Activated CD8-positive, alpha-beta T cell treated with anti-CD3 and anti-CD28 coated beads, Interleukin-2, amount 10 ng/mL, durations not matched to agents 7 days and 5 days (primary cell): ENCODE results near the gene TAS2R41. TPM values are rescaled to one million over a fixed set of nuclear protein-coding genes. Genes with fewer than 3 reads are reported as not detected.

ENCODE experiments used
- ATAC-seq: fragments of 150-1000 bp; cut with Tn5 transposase; one replicate; pipeline ENCODE4 v1.10.0; 2021; ENCODE audit warnings: moderate library complexity
- CTCF ChIA-PET: fragments of 350-600 bp; sonication (Branson Sonifier 250); formaldehyde crosslinking; loops from one replicate; lab custom pipeline; 2021; ENCODE audit warnings: antibody characterized with exemption; lab: Charles Lee
- POLR2A ChIA-PET: fragments of 350-600 bp; sonication (Branson Sonifier 250); formaldehyde crosslinking; loops from one replicate; lab custom pipeline; 2021; ENCODE audit warnings: antibody characterized with exemption; lab: Charles Lee
- DNase-seq: peaks from one replicate; pipeline ENCODE4 v3.0.0-alpha.2; 2020
- H3K27ac Mint-ChIP-seq: one replicate; pipeline ENCODE4 v1.8.0; 2021; ENCODE audit warnings: mild to moderate bottlenecking, mixed read lengths
- H3K27me3 Mint-ChIP-seq: one replicate; pipeline ENCODE4 v1.8.0; 2021; ENCODE audit warnings: low read depth, mixed read lengths
- H3K36me3 Mint-ChIP-seq: one replicate; pipeline ENCODE4 v1.8.0; 2021; ENCODE audit warnings: low read depth, mixed read lengths
- H3K4me1 Mint-ChIP-seq: one replicate; pipeline ENCODE4 v1.8.0; 2021; ENCODE audit warnings: low read depth, mixed read lengths
- H3K4me3 Mint-ChIP-seq: one replicate; pipeline ENCODE4 v1.8.0; 2021; ENCODE audit warnings: mild to moderate bottlenecking, mixed read lengths
- H3K9me3 Mint-ChIP-seq: one replicate; pipeline ENCODE4 v1.8.0; 2022; ENCODE audit warnings: mixed read lengths; ENCODE audit not compliant: insufficient read depth
- total RNA-seq, 2 experiments: library from RNA; stranded (reverse); gene quantifications; one replicate each; pipeline ENCODE4 v1.2.3, GENCODE V29; 2021

The TAS2R41 gene
- total RNA-seq, 2 experiments from 2014 or later, result not detected

GRCh38 chr7:143496263-143496662, 18.6 kb downstream of the TAS2R41 start:
- POLR2A ChIA-PET, result no interaction called here
- Mint-ChIP-seq H3K9me3 (no peaks in the 10 kb centered on the region), H3K27ac (no peak overlapping the region), H3K4me3 (no peak overlapping the region), H3K4me1 (peaks cover 18% of the 10 kb centered on the region), H3K27me3 (no peaks in the 10 kb centered on the region), H3K36me3 (no peaks in the 10 kb centered on the region)
- no peak for ATAC-seq
- CTCF ChIA-PET, result interaction anchor here (0.7 kb wide), 1 partner anchor 93 kb away, joined by 3 read pairs; no protein-coding TSS in a partner anchor
- no peak for DNase-seq

- H3K36me3 Mint-ChIP-seq, result no peaks in the 10 kb centered on the region
- ChIA-PET CTCF (no interaction called here), POLR2A (no interaction called here)
- no peak overlapping the region for H3K4me3 Mint-ChIP-seq
- H3K27ac Mint-ChIP-seq, result no peak overlapping the region
- H3K4me1 Mint-ChIP-seq, result peaks cover 14% of the 10 kb centered on the region
- H3K9me3 Mint-ChIP-seq, result no peaks in the 10 kb centered on the region
- H3K27me3 Mint-ChIP-seq, result no peaks in the 10 kb centered on the region
- ATAC-seq (no peak), DNase-seq (no peak)
Observed at GRCh38 chr7:143497008-143497795, 19.5 kb downstream of the TAS2R41 start.

DNA sequence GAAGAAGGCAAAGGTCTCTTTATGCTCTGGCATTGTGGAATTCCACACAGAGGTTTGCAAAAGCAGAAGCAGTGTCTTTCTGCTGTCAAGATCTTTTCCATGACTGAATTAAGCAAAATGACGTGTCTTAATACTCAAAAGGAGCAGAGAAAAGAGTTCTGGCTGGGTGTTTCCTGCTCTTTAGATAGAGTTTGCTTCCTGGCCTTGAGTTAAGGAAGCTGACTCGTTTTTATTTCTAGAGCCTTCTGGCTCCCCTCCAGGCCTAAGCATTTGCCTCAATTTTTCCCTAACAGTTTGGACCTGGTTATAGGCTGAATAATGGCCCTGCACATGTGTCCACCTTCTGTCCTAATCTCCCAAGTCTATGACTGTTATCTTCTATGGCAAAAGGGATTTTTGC, 21.6 kb downstream of the TAS2R41 start:
- Mint-ChIP-seq H3K27me3 (no peaks in the 10 kb centered on the region), H3K4me3 (no peak overlapping the region), H3K9me3 (no peaks in the 10 kb centered on the region), H3K27ac (no peak overlapping the region), H3K36me3 (no peaks in the 10 kb centered on the region), H3K4me1 (no peaks in the 10 kb centered on the region)
- no peak for DNase-seq
- ATAC-seq, result no peak
- ChIA-PET CTCF (interaction anchor here (1.0 kb wide), 1 partner anchor 82 kb away, joined by 3 read pairs; no protein-coding TSS in a partner anchor), POLR2A (no interaction called here)

DNA sequence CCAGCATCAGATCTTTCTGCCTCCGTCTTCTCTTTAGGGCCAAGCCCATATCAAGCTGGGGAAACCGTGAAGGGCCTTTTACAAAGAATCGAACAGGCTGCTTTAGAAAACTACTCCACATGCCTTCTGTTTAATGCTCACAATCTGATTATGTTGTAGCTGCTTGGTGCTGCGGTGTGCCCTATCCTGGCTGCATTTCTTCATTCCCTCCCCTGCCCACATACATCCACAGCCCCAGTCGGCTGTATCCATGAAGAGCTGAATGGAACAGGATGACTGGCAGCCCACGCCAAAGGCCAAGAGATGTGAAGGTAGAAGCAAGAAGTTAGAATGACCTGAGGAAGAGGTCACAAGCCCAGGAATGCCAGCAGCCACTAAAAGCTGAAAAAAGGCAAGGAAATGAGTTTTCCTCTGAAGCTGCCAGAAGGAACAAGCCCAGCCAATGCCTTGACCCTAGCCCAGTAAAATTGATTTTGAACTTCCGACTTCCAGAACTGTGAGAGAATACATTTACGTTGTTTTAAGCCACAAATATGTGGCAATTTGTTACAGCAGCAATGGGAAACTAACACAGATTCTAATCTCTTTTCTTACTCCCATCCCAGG, 22.2 kb downstream of the TAS2R41 start:
- Mint-ChIP-seq H3K4me1 (no peaks in the 10 kb centered on the region), H3K36me3 (no peaks in the 10 kb centered on the region), H3K9me3 (no peaks in the 10 kb centered on the region), H3K27ac (no peak overlapping the region), H3K27me3 (no peaks in the 10 kb centered on the region), H3K4me3 (no peak overlapping the region)
- CTCF ChIA-PET, result interaction anchor here (1.0 kb wide), 1 partner anchor 83 kb away, joined by 3 read pairs; no protein-coding TSS in a partner anchor
- ATAC-seq (no peak), DNase-seq (no peak)
- POLR2A ChIA-PET, result no interaction called here

- no peaks in the 10 kb centered on the region for H3K27me3 Mint-ChIP-seq
- ATAC-seq (no peak), DNase-seq (no peak)
- no peaks in the 10 kb centered on the region for H3K9me3 Mint-ChIP-seq
- H3K4me3 Mint-ChIP-seq, result no peak overlapping the region
- no peaks in the 10 kb centered on the region for H3K4me1 Mint-ChIP-seq
- ChIA-PET POLR2A (no interaction called here), CTCF (no interaction called here)
- H3K27ac Mint-ChIP-seq, result no peak overlapping the region
- no peaks in the 10 kb centered on the region for H3K36me3 Mint-ChIP-seq
Observed at GRCh38 chr7:143503261-143503660, 25.6 kb downstream of the TAS2R41 start.

GRCh38 chr7:143504215-143504936, 26.7 kb downstream of the TAS2R41 start:
- Mint-ChIP-seq H3K27ac (no peak overlapping the region), H3K36me3 (no peaks in the 10 kb centered on the region), H3K4me3 (no peak overlapping the region), H3K27me3 (no peaks in the 10 kb centered on the region), H3K9me3 (no peaks in the 10 kb centered on the region), H3K4me1 (no peaks in the 10 kb centered on the region)
- ATAC-seq, result no peak
- ChIA-PET POLR2A (no interaction called here), CTCF (interaction anchor here (0.9 to 1.5 kb wide), 3 partner anchors 11 to 264 kb away, joined by 3 to 5 read pairs (median 4); no protein-coding TSS in a partner anchor)
- DNase-seq, result no peak

- no peaks in the 10 kb centered on the region for H3K4me1 Mint-ChIP-seq
- CTCF ChIA-PET, result interaction anchor here (0.7 to 1.5 kb wide), 4 partner anchors 12 to 264 kb away, joined by 3 to 5 read pairs (median 4); no protein-coding TSS in a partner anchor
- H3K4me3 Mint-ChIP-seq, result no peak overlapping the region
- no peak for ATAC-seq
- no peak overlapping the region for H3K27ac Mint-ChIP-seq
- no peak for DNase-seq
- POLR2A ChIA-PET, result no interaction called here
- H3K27me3 Mint-ChIP-seq, result no peaks in the 10 kb centered on the region
- H3K36me3 Mint-ChIP-seq, result no peaks in the 10 kb centered on the region
- no peaks in the 10 kb centered on the region for H3K9me3 Mint-ChIP-seq
Observed at GRCh38 chr7:143504937-143505297, 27.2 kb downstream of the TAS2R41 start.

DNA sequence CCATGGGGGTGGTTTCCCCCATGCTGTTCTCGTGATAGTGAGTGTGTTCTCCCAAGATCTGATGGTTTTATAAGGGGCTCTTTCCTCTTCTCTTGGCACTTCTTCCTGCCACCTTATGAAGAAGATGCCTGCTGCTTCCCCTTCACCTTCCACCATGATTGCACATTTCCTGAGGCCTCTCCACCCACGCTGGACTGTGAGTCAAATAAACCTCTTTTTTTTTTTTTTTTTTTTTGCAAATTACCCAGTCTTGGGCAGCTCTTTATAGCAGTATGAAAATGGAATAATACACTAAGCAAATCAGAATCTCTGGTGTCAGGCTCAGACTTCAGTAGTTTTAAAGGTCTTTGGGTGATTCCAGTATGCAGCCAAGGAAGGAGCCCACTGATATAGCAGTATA, 28.2 kb downstream of the TAS2R41 start:
- H3K9me3 Mint-ChIP-seq, result no peaks in the 10 kb centered on the region
- H3K27me3 Mint-ChIP-seq, result no peaks in the 10 kb centered on the region
- H3K4me3 Mint-ChIP-seq, result no peak overlapping the region
- DNase-seq (no peak), ATAC-seq (no peak)
- ChIA-PET CTCF (interaction anchor here (1.5 kb wide), 1 partner anchor 15 kb away, joined by 5 read pairs; no protein-coding TSS in a partner anchor), POLR2A (no interaction called here)
- H3K4me1 Mint-ChIP-seq, result no peaks in the 10 kb centered on the region
- no peaks in the 10 kb centered on the region for H3K36me3 Mint-ChIP-seq
- H3K27ac Mint-ChIP-seq, result no peak overlapping the region

GRCh38 chr7:143507094-143507518, 29.4 kb downstream of the TAS2R41 start:
- ATAC-seq (no peak), DNase-seq (no peak)
- Mint-ChIP-seq H3K9me3 (no peaks in the 10 kb centered on the region), H3K4me3 (no peak overlapping the region), H3K4me1 (no peaks in the 10 kb centered on the region), H3K27ac (no peak overlapping the region), H3K36me3 (no peaks in the 10 kb centered on the region), H3K27me3 (no peaks in the 10 kb centered on the region)
- CTCF ChIA-PET, result interaction anchor here (0.7 kb wide), 1 partner anchor 11 kb away, joined by 3 read pairs; no protein-coding TSS in a partner anchor
- POLR2A ChIA-PET, result no interaction called here

- ChIA-PET CTCF (interaction anchor here (0.7 kb wide), 1 partner anchor 10 kb away, joined by 3 read pairs; no protein-coding TSS in a partner anchor), POLR2A (no interaction called here)
- no peak overlapping the region for H3K27ac Mint-ChIP-seq
- no peaks in the 10 kb centered on the region for H3K4me1 Mint-ChIP-seq
- no peaks in the 10 kb centered on the region for H3K27me3 Mint-ChIP-seq
- H3K4me3 Mint-ChIP-seq, result no peak overlapping the region
- DNase-seq, result no peak
- H3K9me3 Mint-ChIP-seq, result no peaks in the 10 kb centered on the region
- no peak for ATAC-seq
- no peaks in the 10 kb centered on the region for H3K36me3 Mint-ChIP-seq
Observed at GRCh38 chr7:143507534-143508055, 29.9 kb downstream of the TAS2R41 start.

- no peaks in the 10 kb centered on the region for H3K27me3 Mint-ChIP-seq
Observed at GRCh38 chr7:143510854-143511592, 33.4 kb downstream of the TAS2R41 start.

More at GRCh38 chr7:143510854-143511592, 33.4 kb downstream of the TAS2R41 start:
- no peaks in the 10 kb centered on the region for H3K9me3 Mint-ChIP-seq
- DNase-seq (no peak), ATAC-seq (no peak)
- H3K4me1 Mint-ChIP-seq, result no peaks in the 10 kb centered on the region
- no peak overlapping the region for H3K4me3 Mint-ChIP-seq
- no peaks in the 10 kb centered on the region for H3K36me3 Mint-ChIP-seq
- ChIA-PET CTCF (no interaction called here), POLR2A (no interaction called here)
- H3K27ac Mint-ChIP-seq, result no peak overlapping the region
